Epidermal melanocyte (primary cell): ENCODE data around the gene GPI.
"Not testable (repeated sequence)": the region's sequence is repeated elsewhere in the genome, so short reads cannot be mapped to it uniquely, and the experiment has no call there.

Experiments used
- DNase-seq: peaks from one replicate; pipeline ENCODE4 v3.0.0; 2011; ENCODE audit warnings: low spot score; ENCODE audit not compliant: insufficient read length

Gene GPI

GRCh38 chr19:34367624-34367957 lies 2.6 kb downstream of the GPI start:
- DNase-seq: no peak

- no peak for DNase-seq
Observed at GRCh38 chr19:34368338-34368737, 3.3 kb downstream of the GPI start.

GRCh38 chr19:34369166-34369565 lies 4.2 kb downstream of the GPI start:
- not testable (repeated sequence) for DNase-seq

- no peak for DNase-seq
Observed at GRCh38 chr19:34370117-34370516, 5.1 kb downstream of the GPI start.

- no peak for DNase-seq
Observed at GRCh38 chr19:34370983-34371382, 6.0 kb downstream of the GPI start.

GRCh38 chr19:34373601-34374288 lies 8.7 kb downstream of the GPI start:
- no peak for DNase-seq

- DNase-seq: no peak
Observed at GRCh38 chr19:34375598-34375997, 10.6 kb downstream of the GPI start.

GRCh38 chr19:34380639-34381241 lies 15.7 kb downstream of the GPI start:
- no peak for DNase-seq

- DNase-seq: no peak
Observed at GRCh38 chr19:34381399-34382251, 16.6 kb downstream of the GPI start.

GRCh38 chr19:34382471-34382870 lies 17.5 kb downstream of the GPI start:
- DNase-seq: no peak

GRCh38 chr19:34383599-34383998 lies 18.6 kb downstream of the GPI start:
- no peak for DNase-seq

GRCh38 chr19:34386645-34387445 lies 21.8 kb downstream of the GPI start:
- no peak for DNase-seq

- no peak for DNase-seq
Observed at GRCh38 chr19:34387446-34387810, 22.4 kb downstream of the GPI start.

- DNase-seq: not testable (repeated sequence)
Observed at GRCh38 chr19:34388745-34389144, 23.7 kb downstream of the GPI start.

GRCh38 chr19:34391813-34392212 lies 26.8 kb downstream of the GPI start:
- DNase-seq: no peak

GRCh38 chr19:34393031-34393430 lies 28.0 kb downstream of the GPI start:
- no peak for DNase-seq

- no peak for DNase-seq
Observed at GRCh38 chr19:34393629-34394028, 28.6 kb downstream of the GPI start.

- no peak for DNase-seq
Observed at GRCh38 chr19:34397853-34398252, 32.9 kb downstream of the GPI start.

GRCh38 chr19:34399886-34400285 lies 34.9 kb downstream of the GPI start:
- DNase-seq: no peak

- not testable (repeated sequence) for DNase-seq
Observed at GRCh38 chr19:34400844-34401243, 35.8 kb downstream of the GPI start.

GRCh38 chr19:34402074-34402600 lies 37.1 kb downstream of the GPI start:
- no peak for DNase-seq

GRCh38 chr19:34403784-34404108 lies 38.8 kb downstream of the GPI start:
- DNase-seq: no peak
